Measurements from ENCODE around the gene RLN2. TPM values are rescaled to one million over a fixed set of nuclear protein-coding genes. Genes with fewer than 3 reads are reported as not detected.
"Not testable (repeated sequence)": the region's sequence is repeated elsewhere in the genome, so short reads cannot be mapped to it uniquely, and the experiment has no call there.

The RLN2 gene
- total RNA-seq, 1 donor from 2014 or later: 3.8 TPM

DNA sequence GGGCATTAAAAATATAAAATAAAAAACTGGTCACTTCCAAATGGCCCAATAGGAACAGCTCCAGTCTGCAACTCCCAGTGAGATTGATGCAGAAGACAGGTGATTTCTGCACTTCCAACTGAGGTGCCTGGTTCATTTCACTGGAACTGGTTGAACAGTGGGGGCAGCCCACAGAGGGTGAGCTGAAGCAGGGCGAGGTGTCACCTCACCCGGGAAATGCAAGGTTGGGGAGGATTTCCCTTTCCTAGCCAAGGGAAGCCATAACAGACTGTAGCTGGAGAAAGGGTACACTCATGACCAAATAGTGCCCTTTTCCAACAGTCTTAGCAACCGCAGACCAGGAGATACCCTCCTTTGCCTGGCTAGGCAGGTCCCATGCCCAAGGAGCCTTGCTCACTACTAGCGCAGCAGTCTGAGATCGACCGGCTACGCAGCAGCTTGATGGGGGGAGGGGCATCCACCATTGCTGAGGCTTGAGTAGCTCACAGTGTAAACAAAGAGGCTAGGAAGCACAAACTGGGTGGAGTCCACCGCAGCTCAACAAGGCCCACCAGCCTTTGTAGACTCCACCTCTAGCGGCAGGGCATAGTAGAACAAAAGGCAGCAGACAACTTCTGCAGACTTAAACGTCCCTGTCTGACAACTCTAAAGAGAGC lies 22.5 kb upstream of the RLN2 start:
- H3K4me3 Mint-ChIP-seq: no peak overlapping the region
- H3K36me3 Mint-ChIP-seq: peaks cover 20% of the 10 kb centered on the region
- H3K27ac Mint-ChIP-seq: no peak overlapping the region
- TF ChIP-seq, protein P1, sequence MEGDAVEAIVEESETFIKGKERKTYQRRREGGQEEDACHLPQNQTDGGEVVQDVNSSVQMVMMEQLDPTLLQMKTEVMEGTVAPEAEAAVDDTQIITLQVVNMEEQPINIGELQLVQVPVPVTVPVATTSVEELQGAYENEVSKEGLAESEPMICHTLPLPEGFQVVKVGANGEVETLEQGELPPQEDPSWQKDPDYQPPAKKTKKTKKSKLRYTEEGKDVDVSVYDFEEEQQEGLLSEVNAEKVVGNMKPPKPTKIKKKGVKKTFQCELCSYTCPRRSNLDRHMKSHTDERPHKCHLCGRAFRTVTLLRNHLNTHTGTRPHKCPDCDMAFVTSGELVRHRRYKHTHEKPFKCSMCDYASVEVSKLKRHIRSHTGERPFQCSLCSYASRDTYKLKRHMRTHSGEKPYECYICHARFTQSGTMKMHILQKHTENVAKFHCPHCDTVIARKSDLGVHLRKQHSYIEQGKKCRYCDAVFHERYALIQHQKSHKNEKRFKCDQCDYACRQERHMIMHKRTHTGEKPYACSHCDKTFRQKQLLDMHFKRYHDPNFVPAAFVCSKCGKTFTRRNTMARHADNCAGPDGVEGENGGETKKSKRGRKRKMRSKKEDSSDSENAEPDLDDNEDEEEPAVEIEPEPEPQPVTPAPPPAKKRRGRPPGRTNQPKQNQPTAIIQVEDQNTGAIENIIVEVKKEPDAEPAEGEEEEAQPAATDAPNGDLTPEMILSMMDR (IDR thresholded peaks at IDR 0.05; ENCODE audit: unreplicated experiment): no peak
- H3K27me3 Mint-ChIP-seq (ENCODE audit: low read depth): no peaks in the 10 kb centered on the region
- DNase-seq (ENCODE audit: low spot score in 2 of 2, unreplicated experiment in 2 of 2): no peak
- peaks cover 16% of the 10 kb centered on the region for H3K9me3 Mint-ChIP-seq
- H3K4me1 Mint-ChIP-seq: no peaks in the 10 kb centered on the region

- no peak for DNase-seq (ENCODE audit: low spot score in 2 of 2, unreplicated experiment in 2 of 2)
- TF ChIP-seq, protein P1 (IDR thresholded peaks at IDR 0.05; ENCODE audit: unreplicated experiment): no peak
- no peak overlapping the region for H3K4me3 Mint-ChIP-seq
- peaks cover 16% of the 10 kb centered on the region for H3K9me3 Mint-ChIP-seq
- H3K27ac Mint-ChIP-seq: no peak overlapping the region
- H3K36me3 Mint-ChIP-seq: peaks cover 20% of the 10 kb centered on the region
- no peaks in the 10 kb centered on the region for H3K4me1 Mint-ChIP-seq
- no peaks in the 10 kb centered on the region for H3K27me3 Mint-ChIP-seq (ENCODE audit: low read depth)
These were observed 21.7 kb upstream of the RLN2 start for GRCh38 chr9:5326187-5326586.

DNA sequence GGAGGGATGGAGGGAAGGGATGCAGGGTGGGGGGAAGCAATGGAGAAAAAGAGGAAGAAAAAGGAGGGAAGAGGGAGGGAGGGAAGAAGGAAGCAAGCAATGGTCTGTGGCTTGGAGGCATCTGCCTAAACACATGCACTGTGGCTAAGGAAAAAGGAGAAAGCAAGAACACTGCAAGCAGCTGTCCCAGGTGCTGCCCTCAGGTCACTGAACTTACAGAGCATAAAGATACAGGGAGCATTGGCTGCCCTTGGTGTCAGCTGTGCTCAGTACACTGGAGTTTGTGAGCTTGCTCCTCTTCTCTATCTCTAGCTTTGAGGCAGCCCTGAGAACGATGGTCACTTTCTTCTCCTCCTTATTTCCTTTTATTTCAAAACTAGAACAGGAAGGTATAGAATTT lies 17.1 kb upstream of the RLN2 start:
- DNase-seq (ENCODE audit: low spot score in 2 of 2, unreplicated experiment in 2 of 2); H3K4me3 Mint-ChIP-seq; H3K36me3 Mint-ChIP-seq; H3K27ac Mint-ChIP-seq; H3K27me3 Mint-ChIP-seq (ENCODE audit: low read depth); H3K9me3 Mint-ChIP-seq; H3K4me1 Mint-ChIP-seq: not testable (repeated sequence)

DNA sequence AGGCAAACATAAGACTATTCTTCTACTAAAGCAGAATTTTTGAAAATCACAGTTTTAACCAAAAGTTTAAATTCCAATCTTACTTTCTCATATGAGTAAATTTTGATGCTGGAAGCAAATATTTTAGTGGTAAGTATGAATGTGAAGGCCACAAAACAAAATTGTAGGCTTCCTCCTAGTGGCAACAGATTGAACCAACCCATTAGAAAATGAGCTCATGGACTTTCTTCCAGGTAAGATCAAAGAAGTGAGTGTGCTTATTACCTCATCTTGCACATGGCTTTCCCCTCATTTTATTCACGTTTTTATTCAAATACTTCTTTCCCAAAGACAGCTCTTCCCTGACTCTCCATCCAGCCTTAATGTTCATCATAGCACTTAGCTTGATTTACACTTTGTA lies 16.5 kb upstream of the RLN2 start:
- peaks cover 5% of the 10 kb centered on the region for H3K9me3 Mint-ChIP-seq
- TF ChIP-seq, protein P1 (IDR thresholded peaks at IDR 0.05; ENCODE audit: unreplicated experiment): no peak
- no peaks in the 10 kb centered on the region for H3K27me3 Mint-ChIP-seq (ENCODE audit: low read depth)
- no peak for DNase-seq (ENCODE audit: low spot score in 2 of 2, unreplicated experiment in 2 of 2)
- peaks cover 4% of the 10 kb centered on the region for H3K36me3 Mint-ChIP-seq
- H3K27ac Mint-ChIP-seq: no peak overlapping the region
- H3K4me1 Mint-ChIP-seq: no peaks in the 10 kb centered on the region
- no peak overlapping the region for H3K4me3 Mint-ChIP-seq

DNA sequence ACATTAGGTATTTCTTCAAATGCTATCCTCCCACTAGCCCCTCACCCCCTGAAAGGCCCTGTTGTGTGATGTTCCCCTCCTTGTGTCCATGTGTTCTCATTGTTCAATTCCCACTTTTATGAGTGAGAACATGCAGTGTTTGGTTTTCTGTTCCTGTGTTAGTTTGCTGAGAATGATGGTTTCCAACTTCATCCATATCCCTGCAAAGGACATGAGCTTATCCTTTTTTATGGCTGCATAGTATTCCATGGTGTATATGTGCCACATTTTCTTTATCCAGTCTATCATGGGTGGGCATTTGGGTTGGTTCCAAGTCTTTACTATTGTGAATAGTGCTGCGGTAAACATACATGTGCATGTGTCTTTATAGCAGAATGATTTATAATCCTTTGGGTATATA lies 11.9 kb upstream of the RLN2 start:
- not testable (repeated sequence) for H3K27me3 Mint-ChIP-seq (ENCODE audit: low read depth); DNase-seq (ENCODE audit: low spot score in 2 of 2, unreplicated experiment in 2 of 2); H3K4me1 Mint-ChIP-seq; H3K27ac Mint-ChIP-seq; H3K4me3 Mint-ChIP-seq
- Mint-ChIP-seq H3K36me3 (peaks cover 14% of the 10 kb centered on the region), H3K9me3 (peaks cover 16% of the 10 kb centered on the region)

DNA sequence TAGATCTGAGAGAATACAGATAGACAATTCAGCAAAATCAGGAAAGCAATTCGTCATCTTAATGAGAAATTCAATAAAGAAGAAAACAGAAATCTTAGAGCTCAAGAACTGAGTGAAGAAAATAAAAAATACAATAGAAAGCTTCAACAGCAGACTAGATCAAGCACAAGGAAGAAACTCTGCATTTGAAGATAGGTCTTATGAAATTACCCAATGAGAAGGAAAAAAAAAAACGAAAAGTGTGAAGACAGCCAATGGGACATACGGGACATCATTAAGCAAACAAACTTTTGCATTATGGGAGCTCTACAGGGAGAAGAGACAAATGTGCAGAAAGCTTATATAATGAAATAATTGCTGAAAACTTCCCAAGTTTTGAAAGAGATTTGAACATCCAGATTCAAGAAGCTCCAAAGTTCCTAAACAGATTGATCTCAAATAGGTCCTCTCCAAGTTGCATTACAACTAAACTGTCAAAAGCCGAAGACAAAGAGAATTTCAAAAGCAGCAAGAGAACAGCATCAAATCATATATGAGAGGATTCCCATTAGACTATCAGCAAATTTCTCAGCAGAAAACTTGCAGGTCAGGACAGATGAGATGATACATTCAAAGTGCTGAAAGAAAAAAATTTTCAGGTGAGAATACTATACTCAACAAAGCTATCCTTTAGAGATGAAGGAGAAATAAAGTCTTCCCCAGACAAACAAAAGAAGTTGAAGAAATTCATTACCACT lies 10.8 kb upstream of the RLN2 start:
- Mint-ChIP-seq H3K9me3 (peaks cover 16% of the 10 kb centered on the region), H3K4me3 (no peak overlapping the region), H3K4me1 (no peaks in the 10 kb centered on the region), H3K27me3 (ENCODE audit: low read depth) (no peaks in the 10 kb centered on the region), H3K36me3 (peaks cover 14% of the 10 kb centered on the region), H3K27ac (no peak overlapping the region)
- no peak for DNase-seq (ENCODE audit: low spot score in 2 of 2, unreplicated experiment in 2 of 2)
- TF ChIP-seq, protein P1 (IDR thresholded peaks at IDR 0.05; ENCODE audit: unreplicated experiment): no peak

Data from mesothelial cell of epicardium (in vitro differentiated cells).